DMS53 treated with DMSO at 0.1 percent for 48 hours (cell line): ENCODE data around the gene NFKBIB.

ENCODE experiments used
- DNase-seq: peaks from one replicate; lab custom pipeline; 2025; ENCODE audit not compliant: unreplicated experiment; lab: John Stamatoyannopoulos, UW

NFKBIB gene

DNA sequence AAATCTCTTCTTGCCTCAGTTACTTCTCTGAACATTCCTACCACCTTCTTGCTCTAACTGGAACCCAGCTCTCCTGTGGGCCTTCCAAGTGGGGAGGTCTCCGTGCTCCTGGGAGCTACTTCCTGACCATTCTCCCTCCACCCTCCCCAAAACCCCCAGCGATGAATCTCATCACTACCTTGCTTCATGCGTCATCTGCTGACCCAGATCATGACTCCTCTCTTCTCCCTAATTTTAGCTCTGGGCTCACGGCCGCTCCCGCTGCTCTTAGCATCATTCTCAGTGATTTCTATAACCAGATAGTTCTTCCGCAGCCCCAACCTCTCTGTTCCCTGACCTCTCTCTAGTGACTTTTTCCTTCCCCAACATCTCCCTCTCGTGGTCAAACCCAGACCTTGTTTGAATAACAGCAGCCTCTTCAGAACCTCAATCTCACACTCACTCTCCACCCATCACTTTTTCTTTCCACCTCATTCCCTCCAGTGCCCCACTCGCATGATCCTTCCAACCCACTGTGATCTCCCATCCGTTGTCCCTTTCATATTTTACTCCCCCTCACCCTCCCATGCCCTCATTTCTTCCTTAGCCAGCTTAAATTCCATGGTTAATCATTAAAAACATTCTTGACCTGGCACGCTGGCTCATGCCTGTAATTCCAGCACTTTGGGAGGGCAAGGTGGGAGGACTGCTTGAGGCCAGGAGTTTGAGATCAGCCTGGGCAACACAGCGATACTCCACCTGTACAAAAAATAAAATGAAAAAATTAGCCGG is 52.8 kb downstream of the NFKBIB start:
- peak; percentile 84 for DNase-seq

GRCh38 chr19:38953677-38954076 is 53.9 kb downstream of the NFKBIB start:
- DNase-seq, result no peak

- DNase-seq, result no peak
Observed at GRCh38 chr19:38956264-38956663, 56.5 kb downstream of the NFKBIB start.

GRCh38 chr19:38958301-38958700 is 58.5 kb downstream of the NFKBIB start:
- DNase-seq, result no peak
